Breast epithelium (tissue), 3 donors: Measurements from ENCODE around the gene TGIF2.

Experiments
- CTCF ChIP-seq, 3 donors: fragments of 450-650 bp; IDR thresholded peaks; one replicate each; pipeline ENCODE4 v1.5.1; 2016 to 2017; ENCODE audit warnings: antibody characterized with exemption in 3 of 3, mild to moderate bottlenecking in 3 of 3, moderate library complexity in 3 of 3
- POLR2A ChIP-seq: fragments of 450-650 bp; IDR thresholded peaks from one replicate; pipeline ENCODE4 v1.6.1; 2016; ENCODE audit warnings: antibody characterized with exemption, mild to moderate bottlenecking, moderate library complexity
- POLR2AphosphoS5 ChIP-seq, 3 donors: sonication (generic); formaldehyde crosslinking; IDR thresholded peaks; one replicate each; pipeline ENCODE4 v1.6.1; 2017; ENCODE audit warnings: antibody characterized with exemption in 3 of 3

- TF ChIP-seq POLR2A (no peak), CTCF (IDR thresholded peaks at IDR 0.05) (no peak), POLR2AphosphoS5 (IDR thresholded peaks at IDR 0.05) (no peak)
Observed at GRCh38 chr20:36542516-36543183, 30.7 kb upstream of the TGIF2 start.
